ENCODE results near the gene TEDDM1. TPM values are rescaled to one million over a fixed set of nuclear protein-coding genes. Genes with fewer than 3 reads are reported as not detected.

The TEDDM1 gene
- total RNA-seq, 2 donors from 2014 or later = not detected

DNA sequence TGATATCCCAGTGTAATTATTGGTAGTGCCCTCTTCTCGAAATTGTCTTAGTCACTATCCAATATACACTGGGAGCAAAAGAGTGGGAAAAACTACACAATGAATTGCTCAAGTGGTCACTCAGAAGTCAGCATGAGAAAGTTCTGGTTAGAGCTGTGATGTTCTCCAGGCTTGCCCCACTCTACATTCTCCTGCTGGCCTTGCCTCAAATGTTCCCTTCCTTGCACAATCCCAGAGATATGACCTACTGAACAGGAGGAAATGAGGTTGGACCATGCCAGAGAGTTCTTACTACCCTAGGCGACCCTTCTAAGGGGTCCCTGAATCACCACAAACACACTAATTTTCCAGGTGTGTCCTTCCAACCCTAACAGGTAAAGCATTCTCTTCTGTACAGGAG is 49.6 kb downstream of the TEDDM1 start:
- no peak for DNase-seq (ENCODE audit: low spot score)
- intact Hi-C loops (cut with DNase I) = loop anchor here in 1 of 2 donors (10.0 kb wide), 1 partner anchor 66 kb away; no protein-coding TSS in a partner anchor

DNA sequence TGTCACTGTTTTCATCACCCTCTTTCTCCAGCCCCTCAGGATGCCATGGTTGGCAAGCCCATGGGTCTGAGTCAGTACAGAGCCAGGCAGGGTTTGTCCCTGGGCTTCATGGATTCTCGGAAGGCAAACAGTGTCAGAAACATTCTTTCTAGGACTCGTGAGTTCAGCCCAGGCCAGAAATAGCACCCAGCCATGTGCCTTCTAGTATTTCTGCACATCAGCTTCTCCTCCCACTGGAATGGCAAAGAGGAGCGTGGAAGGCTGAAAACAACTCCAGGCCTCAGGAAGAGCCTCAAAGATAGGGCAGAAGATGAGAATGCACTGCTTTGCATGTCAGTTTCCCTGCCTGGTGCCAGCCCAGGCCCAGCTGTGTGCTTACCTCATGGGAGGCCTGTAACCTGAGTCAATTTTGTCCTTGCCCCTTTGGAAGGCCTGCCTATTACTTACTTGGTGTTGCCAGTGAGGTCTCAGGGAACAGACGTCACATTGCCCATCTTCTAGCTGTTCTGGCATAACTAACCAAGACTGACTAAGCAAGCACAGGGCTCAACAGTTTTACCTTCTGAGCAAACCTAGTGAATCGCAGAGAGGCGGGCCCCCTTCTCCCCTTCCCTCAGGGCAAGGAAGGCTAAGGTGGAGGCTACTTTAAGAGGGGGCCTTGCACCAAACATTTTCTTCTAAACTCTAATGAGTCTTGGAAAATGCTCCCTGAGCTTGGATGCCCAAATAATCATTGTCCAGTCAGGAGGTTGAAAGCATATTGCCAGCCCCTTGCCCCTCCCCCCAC is 51.3 kb downstream of the TEDDM1 start:
- DNase-seq (ENCODE audit: low spot score) = peak; percentile 83
- intact Hi-C loops (cut with DNase I) = no loop called here

Other genes with a start within 250 kb of the TEDDM1 start
- gene GLUL, start 8.9 kb downstream of the TEDDM1 start, total RNA-seq = 100 to 1,000 TPM; 482 to 580 TPM
- gene RGSL1, start 49.5 kb upstream of the TEDDM1 start, total RNA-seq = not detected
- 1 to 10 TPM; 5.1 to 9.2 TPM for gene RNASEL, start 188.6 kb upstream of the TEDDM1 start, total RNA-seq
- gene RGS16, start 203.7 kb upstream of the TEDDM1 start, total RNA-seq = 1 to 10 TPM; 3.1 to 6.9 TPM